SK-N-SH (cell line): Measurements from ENCODE around the gene IKZF2.

ENCODE experiments used
- CTCF ChIP-seq: fragments of 200-600 bp; sonication (generic); IDR thresholded peaks from 2 replicates; pipeline ENCODE4 v1.6.1; 2017; ENCODE audit warnings: antibody characterized with exemption, mild to moderate bottlenecking, moderate library complexity
- JUND ChIP-seq: IDR thresholded peaks from 2 replicates; pipeline ENCODE4 v1.4.0; 2012
- RCOR1 ChIP-seq: fragments of 150-350 bp; IDR thresholded peaks from 2 replicates; pipeline ENCODE4 v1.6.1; 2017; ENCODE audit warnings: antibody characterized with exemption, low read length
- TAF1 ChIP-seq: IDR thresholded peaks from 2 replicates; pipeline ENCODE4 v1.6.1; 2012; ENCODE audit warnings: low read depth, mild to moderate bottlenecking, low read length, moderate library complexity, borderline replicate concordance

DNA sequence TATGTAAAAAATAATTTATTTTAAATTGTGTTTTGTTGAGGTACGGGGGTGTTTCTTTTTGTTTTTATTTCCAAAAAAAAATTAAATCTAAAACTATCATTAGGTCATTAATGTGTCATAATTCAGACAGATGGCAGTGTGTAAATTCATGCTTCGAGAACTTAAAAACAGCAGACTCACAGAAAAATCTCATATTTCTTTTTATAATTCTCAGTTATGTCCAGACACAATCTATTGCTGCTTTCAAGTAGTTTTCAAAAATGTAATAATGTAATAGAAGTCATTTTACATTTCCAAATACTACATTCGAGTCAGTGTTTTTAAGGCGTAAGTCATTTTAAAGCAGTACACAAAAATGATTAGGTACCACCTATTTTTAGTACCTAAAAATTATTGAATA, 14.3 kb downstream of the IKZF2 start:
- TF ChIP-seq RCOR1, result no peak
- no peak for TF ChIP-seq TAF1
- no peak for TF ChIP-seq JUND
- no peak for TF ChIP-seq CTCF
